Activated CD4-positive, CD25-positive, alpha-beta regulatory T cell treated with anti-CD3 and anti-CD28 coated beads, Interleukin-2, amount 50 U/mL, for 72 hours (primary cell): Measurements from ENCODE around the gene PCDHA1.
A peak's percentile ranks its signal among the peaks of the same experiment; 100 is the strongest.

Experiments used
- DNase-seq: peaks from one replicate; pipeline ENCODE4 v3.0.0; 2021

PCDHA1 gene

GRCh38 chr5:140926443-140927227, 140.7 kb downstream of the PCDHA1 start:
- DNase-seq = peak; percentile 31

GRCh38 chr5:140927228-140927573, 141.3 kb downstream of the PCDHA1 start:
- no peak for DNase-seq

DNA sequence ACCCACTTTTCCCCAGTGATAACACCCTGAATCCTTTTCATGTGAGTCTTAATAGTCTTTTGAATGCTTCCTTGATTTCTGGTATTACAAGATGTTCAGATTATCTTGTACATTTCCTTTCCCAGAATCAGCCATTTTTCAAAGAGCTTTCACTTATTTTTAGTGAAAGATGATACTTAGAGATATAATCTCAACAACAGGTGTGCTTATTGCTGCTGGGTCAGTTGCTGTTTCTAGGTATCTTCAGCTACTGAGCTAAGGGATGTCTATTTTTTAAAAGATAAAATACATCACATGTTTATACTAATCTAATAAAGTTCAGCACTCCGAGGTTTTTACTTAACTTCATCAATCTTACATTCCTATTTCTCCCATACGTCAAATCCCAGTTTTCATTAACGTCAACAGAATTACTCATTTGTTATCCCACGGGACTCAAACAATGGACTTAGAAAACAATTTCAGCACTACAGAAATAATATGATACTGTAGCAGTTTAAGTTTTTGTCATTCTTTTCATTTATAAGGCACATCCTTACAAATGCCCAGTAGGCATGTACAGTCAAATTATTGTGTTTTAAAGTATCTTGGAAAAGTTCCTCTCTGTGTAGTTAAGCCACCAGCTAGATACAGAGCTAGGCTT, 149.1 kb downstream of the PCDHA1 start:
- DNase-seq = no peak

GRCh38 chr5:140946578-140946977, 160.6 kb downstream of the PCDHA1 start:
- DNase-seq = no peak

DNA sequence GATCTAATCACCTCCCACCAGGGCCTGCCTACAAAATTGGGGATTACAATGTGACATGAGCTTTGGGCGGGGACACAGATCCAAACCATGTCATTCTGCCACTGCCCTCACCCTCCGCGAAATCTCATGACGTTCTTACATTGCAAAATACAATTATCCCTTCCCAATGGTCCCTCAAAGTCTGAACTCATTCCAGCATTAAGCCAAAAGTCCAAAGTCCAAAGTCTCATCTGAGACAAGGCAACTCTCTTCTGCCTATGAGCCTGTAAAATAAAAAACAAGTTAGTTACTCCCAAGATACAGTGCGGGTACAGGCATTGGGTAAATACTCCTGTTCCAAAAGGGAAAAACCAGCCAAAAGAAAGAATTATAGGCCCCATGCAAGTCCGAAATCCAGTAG, 165.7 kb downstream of the PCDHA1 start:
- no peak for DNase-seq

- no peak for DNase-seq
These were observed 167.3 kb downstream of the PCDHA1 start for GRCh38 chr5:140953234-140953633.

DNA sequence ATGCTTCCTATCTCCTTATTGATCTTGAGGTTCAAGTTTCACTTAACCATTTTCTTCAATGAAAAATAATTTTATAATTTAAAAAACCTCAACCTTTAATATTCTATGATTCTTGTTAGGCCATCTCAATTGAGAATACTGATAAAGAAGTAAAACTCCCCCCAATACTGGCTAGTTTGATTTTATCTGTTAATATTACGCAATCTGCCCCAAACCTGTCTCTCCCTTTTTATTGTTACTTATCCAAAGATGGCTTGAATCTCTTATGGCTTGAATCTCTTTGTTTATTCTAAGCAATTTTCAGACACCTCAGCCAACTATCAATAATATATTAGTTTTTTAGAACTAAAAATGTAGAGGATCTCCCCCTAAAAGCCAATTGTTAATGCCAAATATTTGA, 176.2 kb downstream of the PCDHA1 start:
- no peak for DNase-seq

DNA sequence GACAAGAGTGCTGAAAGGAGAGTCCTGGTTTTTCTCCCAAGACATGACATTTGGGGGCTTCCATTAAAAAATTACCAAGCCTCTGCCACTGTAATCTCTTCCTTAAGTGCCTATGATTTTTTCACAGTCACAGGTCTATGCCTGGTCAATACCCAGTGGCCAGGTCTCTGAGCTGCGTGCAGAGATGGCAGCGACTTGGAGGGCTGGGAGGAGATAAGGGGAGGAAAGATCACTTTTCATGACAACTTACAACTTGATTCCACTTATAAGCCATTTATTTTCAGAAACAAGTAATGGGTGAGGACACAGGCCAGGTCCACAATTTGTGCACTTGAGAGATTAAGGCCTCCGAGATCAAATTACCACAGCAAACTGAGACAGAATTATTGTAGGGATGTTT, 178.4 kb downstream of the PCDHA1 start:
- no peak for DNase-seq

DNA sequence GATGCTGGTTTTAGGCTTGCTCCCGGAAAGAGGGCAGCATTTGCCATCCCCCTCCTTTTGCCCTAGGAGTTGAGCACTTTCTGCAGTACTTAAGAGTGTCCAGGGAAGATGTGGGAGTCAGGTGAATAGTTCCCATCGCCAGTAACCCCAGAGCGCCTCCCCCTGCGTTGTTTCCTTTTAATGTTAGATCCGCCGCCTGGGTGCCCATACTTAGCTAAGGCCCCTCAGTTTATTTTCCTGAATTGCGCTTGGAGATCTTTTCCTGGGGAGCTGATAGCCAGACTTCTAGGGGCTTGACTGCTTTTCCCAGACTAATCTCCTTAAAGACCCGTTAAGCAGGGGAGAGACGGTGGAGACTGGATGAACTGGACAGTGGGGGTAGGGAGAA, 180.0 kb downstream of the PCDHA1 start:
- no peak for DNase-seq

GRCh38 chr5:140966293-140967225, 180.6 kb downstream of the PCDHA1 start, which contains the start of gene PCDHAC2:
PCDHAC2 (plus strand) TSS chr5:140966476; CDS start chr5:140966767, 291 bp downstream.
- DNase-seq = no peak

DNA sequence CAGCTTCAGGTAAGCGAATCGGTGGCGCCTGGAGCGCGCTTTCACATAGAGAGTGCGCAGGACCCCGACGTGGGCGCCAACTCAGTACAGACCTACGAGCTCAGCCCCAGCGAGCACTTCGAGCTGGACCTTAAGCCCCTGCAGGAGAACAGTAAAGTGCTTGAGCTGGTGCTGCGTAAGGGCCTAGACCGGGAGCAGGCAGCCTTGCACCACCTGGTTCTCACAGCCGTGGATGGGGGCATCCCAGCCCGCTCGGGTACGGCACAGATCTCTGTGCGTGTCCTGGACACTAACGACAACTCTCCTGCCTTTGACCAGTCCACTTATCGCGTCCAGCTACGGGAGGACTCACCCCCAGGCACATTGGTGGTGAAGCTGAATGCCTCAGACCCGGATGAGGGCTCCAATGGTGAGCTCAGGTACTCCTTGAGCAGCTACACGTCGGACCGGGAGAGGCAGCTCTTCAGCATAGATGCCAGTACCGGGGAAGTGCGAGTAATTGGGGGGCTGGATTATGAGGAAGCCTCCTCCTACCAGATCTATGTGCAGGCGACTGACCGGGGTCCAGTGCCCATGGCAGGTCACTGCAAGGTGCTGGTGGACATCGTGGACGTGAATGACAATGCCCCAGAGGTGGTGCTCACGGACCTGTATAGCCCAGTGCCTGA, 181.4 kb downstream of the PCDHA1 start:
- no peak for DNase-seq

- no peak for DNase-seq
These were observed 183.9 kb downstream of the PCDHA1 start for GRCh38 chr5:140969880-140970279.

DNA sequence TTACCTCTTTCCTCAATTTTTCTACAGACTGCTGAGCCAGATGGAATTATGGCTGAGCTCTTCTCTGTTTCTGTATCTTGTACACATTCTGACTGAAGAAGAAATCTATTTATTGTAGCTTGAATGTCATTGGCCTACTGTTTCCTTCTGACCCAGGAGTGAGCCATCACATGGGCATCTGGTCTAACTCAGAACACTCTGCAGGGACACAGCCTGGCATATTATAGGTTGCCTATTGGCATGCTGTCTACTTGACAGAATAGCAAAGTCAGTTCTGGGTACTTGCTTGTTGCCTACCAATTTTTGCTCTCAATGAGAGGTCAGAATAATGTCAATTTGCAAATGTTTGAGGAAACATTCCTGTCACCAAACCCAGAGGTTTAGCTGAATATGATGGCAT, 187.6 kb downstream of the PCDHA1 start:
- no peak for DNase-seq

GRCh38 chr5:140977003-140977402, 191.1 kb downstream of the PCDHA1 start:
- no peak for DNase-seq

DNA sequence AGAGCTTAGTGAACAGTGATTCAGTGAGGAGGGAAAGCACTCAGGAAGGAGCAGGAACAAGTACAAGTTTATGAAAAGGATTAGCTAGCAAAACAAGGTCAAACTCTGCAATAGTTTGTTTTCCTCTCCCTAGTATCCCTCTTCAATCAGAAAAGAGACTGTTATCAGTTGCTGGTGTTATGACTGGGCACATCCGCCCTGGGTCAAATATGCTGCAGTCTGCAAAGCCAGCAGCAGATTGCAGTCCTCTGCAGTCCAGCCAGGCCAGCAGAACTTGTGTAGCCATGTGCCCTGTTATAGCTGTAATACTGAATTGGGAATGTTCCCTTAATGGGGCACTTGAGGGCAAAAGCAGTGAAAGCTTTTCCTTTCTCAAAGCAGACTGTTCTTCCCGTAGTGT, 192.3 kb downstream of the PCDHA1 start:
- no peak for DNase-seq

- no peak for DNase-seq
These were observed 193.0 kb downstream of the PCDHA1 start for GRCh38 chr5:140978983-140979382.

DNA sequence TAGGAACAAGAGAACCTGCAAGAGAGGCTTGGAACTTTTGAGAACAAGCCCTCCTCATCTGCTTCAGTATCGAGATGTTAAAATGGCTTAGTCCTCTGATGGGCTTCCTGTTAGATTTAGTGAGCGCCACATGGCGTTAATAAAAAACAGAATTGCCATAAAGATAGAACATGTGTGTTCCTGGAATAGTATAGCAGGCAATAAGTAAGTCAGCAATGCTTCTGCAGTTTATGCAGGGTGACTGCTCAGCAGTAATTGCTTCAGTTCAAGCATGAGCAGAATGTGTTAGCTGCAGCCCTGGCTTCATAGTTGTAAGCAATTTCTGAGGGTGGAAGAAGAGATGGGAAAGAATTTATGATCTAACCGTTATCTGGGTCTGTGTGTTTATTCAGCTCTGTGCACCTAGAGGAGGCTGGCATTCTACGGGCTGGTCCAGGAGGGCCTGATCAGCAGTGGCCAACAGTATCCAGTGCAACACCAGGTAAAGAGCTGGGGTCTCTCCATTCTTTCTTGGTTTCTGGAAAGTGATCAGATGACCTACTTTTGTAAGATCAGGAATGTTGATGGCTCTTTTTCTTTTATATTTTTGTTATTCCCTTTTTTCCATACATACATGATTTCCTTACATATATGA, 196.3 kb downstream of the PCDHA1 start:
- DNase-seq = no peak

- DNase-seq = no peak
These were observed 200.2 kb downstream of the PCDHA1 start for GRCh38 chr5:140986117-140986521.

DNA sequence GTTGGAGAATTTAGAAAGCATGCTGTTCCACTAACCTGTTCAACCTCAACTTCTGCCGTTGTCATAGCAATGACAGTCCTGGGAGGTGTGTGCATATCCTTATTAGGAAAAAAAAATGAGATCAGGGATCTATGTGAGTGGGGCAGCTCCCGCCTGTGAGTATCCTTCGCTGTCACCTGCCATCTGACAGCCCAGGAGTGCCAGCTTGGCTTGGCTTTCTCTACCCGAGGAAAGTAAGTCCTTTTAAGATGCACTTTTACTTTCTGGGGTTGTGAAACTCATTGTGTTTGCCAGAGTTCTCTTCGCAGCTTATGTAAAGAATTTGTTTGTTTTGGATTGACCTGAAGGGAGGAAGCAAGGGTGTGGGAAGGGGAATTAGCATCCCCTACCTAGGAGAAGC, 202.2 kb downstream of the PCDHA1 start:
- no peak for DNase-seq

DNA sequence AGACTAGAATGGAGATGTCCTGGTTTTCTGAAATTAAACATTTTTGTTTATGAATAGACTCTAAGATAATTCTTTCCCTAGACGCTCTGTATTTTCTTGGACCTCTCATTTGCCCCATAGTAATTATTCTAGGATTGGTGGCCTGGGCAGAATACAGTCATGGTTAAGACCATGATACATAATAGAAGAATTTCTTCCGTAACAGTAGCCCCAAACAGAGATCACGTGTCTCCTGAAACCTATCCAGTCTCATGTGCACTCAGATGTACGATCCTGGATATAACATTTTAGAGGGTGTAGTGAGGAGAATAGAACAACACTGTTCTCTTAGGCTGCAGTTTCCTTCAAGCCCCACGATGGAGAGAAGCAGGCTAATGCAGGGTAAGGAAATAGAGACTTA, 202.7 kb downstream of the PCDHA1 start:
- no peak for DNase-seq

DNA sequence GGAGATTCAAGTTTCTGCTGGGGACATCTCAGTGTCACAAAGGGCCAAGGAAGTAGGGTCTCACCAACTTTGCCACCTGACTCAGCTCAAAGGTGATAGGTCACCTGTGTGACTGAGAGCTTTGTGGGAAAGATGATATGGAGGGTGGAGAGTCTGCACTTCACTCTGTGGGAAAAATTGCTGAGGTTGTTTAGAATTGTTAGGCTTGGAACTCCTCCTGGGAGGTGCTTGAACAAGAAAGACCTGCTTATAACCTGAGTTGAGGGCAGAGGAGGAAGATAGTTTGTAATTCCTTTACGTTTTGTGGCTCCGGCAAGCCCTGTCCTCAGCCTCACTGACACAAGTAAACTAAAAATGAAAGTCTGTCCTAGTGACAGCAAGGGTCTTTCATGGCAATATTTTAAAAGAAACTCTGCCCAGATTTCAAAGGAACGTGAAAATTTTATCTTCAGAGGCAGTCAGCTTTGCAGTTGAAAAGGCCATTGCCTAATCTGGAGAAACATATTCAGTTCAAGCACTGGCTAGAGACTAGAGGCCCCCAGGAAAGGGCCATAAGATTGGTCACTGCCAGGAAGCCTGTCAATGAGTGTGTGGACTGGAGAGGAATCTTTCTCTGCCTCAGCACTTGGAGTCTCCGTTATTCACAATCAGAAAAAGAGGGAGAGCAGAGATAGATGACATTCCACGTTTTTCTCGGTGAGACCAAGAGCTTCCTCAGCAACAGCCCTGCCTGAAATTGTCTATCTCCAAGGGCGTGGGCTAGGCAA, 203.5 kb downstream of the PCDHA1 start:
- DNase-seq = no peak

GRCh38 chr5:140992828-140993227, 206.9 kb downstream of the PCDHA1 start:
- no peak for DNase-seq
